Mesangial cell (primary cell): ENCODE measurements around the gene KRT10. TPM values are rescaled to one million over a fixed set of nuclear protein-coding genes. Genes with fewer than 3 reads are reported as not detected.

Experiments used
- total RNA-seq: library from RNA; depleted of rRNA; stranded (reverse); fragments of >200 nt; gene quantifications from 2 replicates; pipeline ENCODE4 v1.2.3, GENCODE V29; 2015

The KRT10 gene
- 10.3 and 49.9 TPM in 2 replicates for total RNA-seq

DNA sequence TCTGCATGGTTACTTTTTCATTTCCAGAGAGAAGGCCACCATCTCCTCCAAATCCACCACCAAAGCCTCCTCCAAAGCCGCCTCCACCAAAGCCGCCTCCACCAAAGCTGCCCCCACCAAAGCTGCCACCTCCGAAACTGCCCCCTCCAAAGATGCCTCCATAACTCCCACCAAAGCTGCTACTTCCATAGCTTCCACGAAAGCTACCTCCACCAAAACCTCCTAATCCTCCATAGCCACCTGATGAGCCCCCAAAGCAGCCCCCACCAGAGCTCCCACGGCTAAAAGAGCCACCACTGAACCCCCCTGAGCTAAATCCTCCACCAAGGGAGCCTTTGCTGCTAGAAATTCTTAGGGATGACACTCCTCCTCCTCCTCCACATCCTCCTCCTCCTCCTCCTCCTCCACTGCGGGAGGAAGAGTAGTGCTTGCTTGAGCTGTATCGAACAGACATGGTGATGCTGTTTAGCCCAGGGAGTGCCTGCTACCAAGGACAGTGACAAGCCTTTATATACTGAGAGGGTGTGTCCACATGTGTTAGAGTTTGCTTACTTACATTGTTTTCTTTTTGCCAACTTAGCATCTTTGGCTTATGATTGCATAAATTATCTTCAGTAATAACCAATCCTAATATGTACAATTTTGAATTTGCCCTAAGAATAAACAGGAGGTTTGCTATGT lies at the start of gene KRT10:
Gene KRT10 (minus strand): TSS at position 483 of the 681 bp plus-strand sequence. CDS start 29 bp downstream, at position 454.

DNA sequence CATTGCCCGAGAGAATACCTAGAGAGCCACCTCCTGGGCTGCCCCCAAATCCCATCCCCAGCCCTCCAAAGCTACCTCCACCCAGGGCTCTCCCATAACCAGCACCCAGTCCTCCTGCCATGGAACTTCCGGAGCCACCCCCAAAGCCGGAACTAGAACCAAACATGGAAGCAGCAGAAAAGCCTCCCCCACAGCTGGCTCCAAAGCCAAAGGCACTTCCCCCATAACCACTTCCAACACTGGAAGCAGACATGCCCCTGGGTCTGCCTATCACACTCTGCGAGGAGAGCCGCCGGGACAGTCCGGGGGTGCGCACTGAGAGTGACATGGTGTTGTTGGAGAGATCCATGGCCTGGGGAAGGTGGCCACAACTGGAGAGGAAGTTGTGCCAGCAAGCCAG lies 44.4 kb upstream of the KRT10 start, which contains the start of gene KRT12:
Gene KRT12 (minus strand): TSS at position 386 of the 400 bp plus-strand sequence. CDS start 37 bp downstream, at position 349.

DNA sequence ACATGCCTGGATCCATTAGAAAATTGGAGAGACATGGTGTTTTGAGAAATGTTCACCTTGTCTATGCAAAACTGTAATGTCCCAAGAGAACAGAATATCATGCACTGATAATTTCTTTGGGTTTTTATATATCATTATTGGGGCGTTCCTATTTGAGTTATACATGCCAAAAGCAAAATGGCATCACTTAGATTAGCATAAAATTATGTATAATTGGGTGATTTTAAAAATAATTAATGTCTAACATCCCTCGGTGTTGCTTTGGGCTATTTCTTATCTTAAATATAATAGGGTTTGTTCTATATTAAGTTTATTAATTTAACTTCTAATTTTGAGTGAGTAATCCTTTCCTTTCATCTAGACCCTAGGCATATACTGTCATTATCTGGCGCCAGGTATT lies 22.6 kb downstream of the KRT10 start, which contains the start of gene KRT28:
Gene KRT28 (minus strand): TSS at position 101 of the 400 bp plus-strand sequence. CDS start 66 bp downstream, at position 35.

DNA sequence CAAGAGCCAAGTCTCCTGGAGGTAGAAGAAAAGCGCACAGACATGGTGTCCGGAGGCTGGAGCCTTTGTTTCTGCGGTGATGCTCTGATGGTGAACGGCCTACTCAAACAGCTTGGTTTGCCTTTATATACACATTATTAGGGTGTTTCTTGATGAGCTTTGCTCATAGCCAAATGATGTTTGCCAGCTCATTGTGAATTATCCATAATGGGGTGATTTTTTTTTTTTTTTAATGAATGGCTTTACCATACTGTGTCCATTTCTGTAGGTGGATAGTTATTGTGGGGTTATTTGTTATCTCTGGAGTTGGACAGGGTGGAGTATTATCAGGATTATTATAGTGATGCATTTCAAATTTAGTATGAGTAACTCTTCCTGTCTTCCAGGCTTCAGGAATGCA lies 40.0 kb downstream of the KRT10 start, which contains the start of gene KRT27:
Gene KRT27 (minus strand): TSS at position 101 of the 400 bp plus-strand sequence. CDS start 57 bp downstream, at position 44.

DNA sequence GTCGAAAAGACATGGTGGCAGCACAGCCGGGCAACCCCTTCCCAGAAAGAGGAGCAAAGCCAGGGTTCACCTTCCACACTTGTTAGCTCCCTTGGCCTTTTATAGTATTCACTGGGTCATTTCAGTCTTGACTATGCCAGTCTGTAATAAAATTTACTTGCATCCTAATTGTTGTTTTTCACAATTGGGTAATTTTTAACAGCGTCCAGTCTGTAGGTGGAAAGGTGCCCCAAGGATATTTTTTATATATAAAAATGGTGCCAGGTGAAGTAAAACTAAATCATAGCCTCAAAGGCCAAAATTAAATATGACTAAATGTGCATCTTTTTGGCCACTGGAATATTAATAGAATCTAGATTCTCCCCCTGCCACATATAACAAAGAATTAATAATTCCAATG lies 50.3 kb downstream of the KRT10 start, which contains the start of gene KRT26:
Gene KRT26 (minus strand): TSS at position 101 of the 400 bp plus-strand sequence. CDS start 88 bp downstream, at position 13.

Other genes starting within 250 kb of the KRT10 start
- gene SMARCE1, start 174.8 kb downstream of the KRT10 start, total RNA-seq, result 63.4 and 96.1 TPM in 2 replicates
- gene KRT222, start 157.4 kb downstream of the KRT10 start, total RNA-seq, result 0.16 and 1.3 TPM in 2 replicates
- gene KRT24, start 118.9 kb downstream of the KRT10 start, total RNA-seq, result not detected in 2 replicates
- gene KRT25, start 67.3 kb downstream of the KRT10 start, total RNA-seq, result not detected in 2 replicates
- gene KRT26, start 50.4 kb downstream of the KRT10 start, total RNA-seq, result not detected in 2 replicates
- gene KRT27, start 40.1 kb downstream of the KRT10 start, total RNA-seq, result 0.51 TPM in 1 of 2 replicates, not detected in the other
- gene KRT28, start 22.7 kb downstream of the KRT10 start, total RNA-seq, result 0.51 TPM in 1 of 2 replicates, not detected in the other
- gene KRT12, start 44.6 kb upstream of the KRT10 start, total RNA-seq, result 0.13 TPM in 1 of 2 replicates, not detected in the other
- under 0.01 TPM in 1 of 2 replicates, not detected in the other for gene KRT20, start 62.6 kb upstream of the KRT10 start, total RNA-seq
- gene KRT23, start 115.0 kb upstream of the KRT10 start, total RNA-seq, result 0.76 TPM in 1 of 2 replicates, not detected in the other
- not detected in 2 replicates for gene KRT39, start 144.3 kb upstream of the KRT10 start, total RNA-seq
- not detected in 2 replicates for gene KRT40, start 161.7 kb upstream of the KRT10 start, total RNA-seq
- not detected in 2 replicates for gene KRTAP3-3, start 171.6 kb upstream of the KRT10 start, total RNA-seq
- not detected in 2 replicates for gene KRTAP3-2, start 177.3 kb upstream of the KRT10 start, total RNA-seq
- gene KRTAP3-1, start 186.5 kb upstream of the KRT10 start, total RNA-seq, result not detected in 2 replicates
- not detected in 2 replicates for gene KRTAP1-5, start 204.6 kb upstream of the KRT10 start, total RNA-seq
- gene KRTAP1-4, start 207.6 kb upstream of the KRT10 start, total RNA-seq, result not detected in 2 replicates
- not detected in 2 replicates for gene KRTAP1-3, start 212.3 kb upstream of the KRT10 start, total RNA-seq
- not detected in 2 replicates for gene KRTAP1-1, start 218.8 kb upstream of the KRT10 start, total RNA-seq
- gene KRTAP2-1, start 224.7 kb upstream of the KRT10 start, total RNA-seq, result not detected in 2 replicates
- not detected in 2 replicates for gene KRTAP2-2, start 232.6 kb upstream of the KRT10 start, total RNA-seq
- 0.13 and 2.6 TPM in 2 replicates for gene KRTAP2-3, start 237.5 kb upstream of the KRT10 start, total RNA-seq
- gene KRTAP2-4, start 243.3 kb upstream of the KRT10 start, total RNA-seq, result not detected in 2 replicates